PC-9 (cell line): ENCODE results near the gene STAU1.

Experiments used
- EZH2 ChIP-seq: fragments of 200-600 bp; sonication (generic); IDR thresholded peaks from 2 replicates; pipeline ENCODE4 v1.8.0; 2017; ENCODE audit warnings: antibody characterized with exemption, low read depth
- TF ChIP-seq, protein P1 (sequence below): fragments of 200-600 bp; sonication (generic); conservative IDR thresholded peaks from 2 replicates; pipeline ENCODE4 v1.6.1; 2017; ENCODE audit warnings: mixed run types, antibody characterized with exemption, mild to moderate bottlenecking, moderate library complexity

DNA sequence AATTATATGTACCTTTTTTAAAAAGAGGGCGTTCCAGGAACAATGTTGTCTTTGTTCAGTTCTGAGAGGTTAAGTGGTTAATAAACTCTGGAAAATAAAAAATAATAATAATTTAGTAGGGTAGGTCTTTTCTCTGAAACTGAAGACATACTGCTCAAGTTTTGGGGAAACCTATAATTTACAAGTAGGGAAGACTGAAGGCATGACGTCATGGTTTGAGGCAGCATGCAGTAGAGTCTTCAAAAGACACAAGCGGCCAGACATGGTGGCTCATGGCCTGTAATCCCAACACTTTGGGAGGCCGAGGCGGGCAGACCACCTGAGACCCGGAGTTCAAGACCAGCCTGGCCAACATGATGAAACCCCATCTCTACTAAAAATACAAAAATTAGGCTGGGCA, 14.0 kb downstream of the STAU1 start:
- TF ChIP-seq, protein P1, sequence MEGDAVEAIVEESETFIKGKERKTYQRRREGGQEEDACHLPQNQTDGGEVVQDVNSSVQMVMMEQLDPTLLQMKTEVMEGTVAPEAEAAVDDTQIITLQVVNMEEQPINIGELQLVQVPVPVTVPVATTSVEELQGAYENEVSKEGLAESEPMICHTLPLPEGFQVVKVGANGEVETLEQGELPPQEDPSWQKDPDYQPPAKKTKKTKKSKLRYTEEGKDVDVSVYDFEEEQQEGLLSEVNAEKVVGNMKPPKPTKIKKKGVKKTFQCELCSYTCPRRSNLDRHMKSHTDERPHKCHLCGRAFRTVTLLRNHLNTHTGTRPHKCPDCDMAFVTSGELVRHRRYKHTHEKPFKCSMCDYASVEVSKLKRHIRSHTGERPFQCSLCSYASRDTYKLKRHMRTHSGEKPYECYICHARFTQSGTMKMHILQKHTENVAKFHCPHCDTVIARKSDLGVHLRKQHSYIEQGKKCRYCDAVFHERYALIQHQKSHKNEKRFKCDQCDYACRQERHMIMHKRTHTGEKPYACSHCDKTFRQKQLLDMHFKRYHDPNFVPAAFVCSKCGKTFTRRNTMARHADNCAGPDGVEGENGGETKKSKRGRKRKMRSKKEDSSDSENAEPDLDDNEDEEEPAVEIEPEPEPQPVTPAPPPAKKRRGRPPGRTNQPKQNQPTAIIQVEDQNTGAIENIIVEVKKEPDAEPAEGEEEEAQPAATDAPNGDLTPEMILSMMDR: no peak
- no peak for TF ChIP-seq EZH2
